ENCODE results near the gene IBTK. TPM values are rescaled to one million over a fixed set of nuclear protein-coding genes. Genes with fewer than 3 reads are reported as not detected.

Gene IBTK
- total RNA-seq, 1 donor from 2014 or later, result 36.1 TPM

GRCh38 chr6:82246370-82246769, 1.2 kb downstream of the IBTK start:
- DNase-seq, result no peak

GRCh38 chr6:82245376-82245775, 2.2 kb downstream of the IBTK start:
- H3K27me3 Mint-ChIP-seq (ENCODE audit: unreplicated experiment), result peaks cover 5% of the 10 kb centered on the region
- H3K27ac Mint-ChIP-seq (ENCODE audit: unreplicated experiment), result no peak overlapping the region
- DNase-seq, result no peak
- no peak for TF ChIP-seq CTCF (IDR thresholded peaks at IDR 0.05; ENCODE audit: partially characterized antibody, unreplicated experiment)
- H3K36me3 Mint-ChIP-seq (ENCODE audit: unreplicated experiment), result no peaks in the 10 kb centered on the region
- H3K4me3 Mint-ChIP-seq (ENCODE audit: unreplicated experiment), result peak overlapping the region; percentile 69
- H3K9me3 Mint-ChIP-seq (ENCODE audit: unreplicated experiment), result peaks cover 2% of the 10 kb centered on the region
- H3K4me1 Mint-ChIP-seq (ENCODE audit: low read depth, unreplicated experiment), result peaks cover 20% of the 10 kb centered on the region

More at GRCh38 chr6:82246370-82246769, 1.2 kb downstream of the IBTK start:
- Mint-ChIP-seq H3K4me1 (ENCODE audit: low read depth, unreplicated experiment) (peaks cover 16% of the 10 kb centered on the region), H3K36me3 (ENCODE audit: unreplicated experiment) (no peaks in the 10 kb centered on the region), H3K27me3 (ENCODE audit: unreplicated experiment) (peaks cover 4% of the 10 kb centered on the region), H3K9me3 (ENCODE audit: unreplicated experiment) (peaks cover 2% of the 10 kb centered on the region), H3K4me3 (ENCODE audit: unreplicated experiment) (peak overlapping the region; percentile 96), H3K27ac (ENCODE audit: unreplicated experiment) (peak overlapping the region; percentile 93)
- TF ChIP-seq CTCF (IDR thresholded peaks at IDR 0.05; ENCODE audit: partially characterized antibody, unreplicated experiment), result no peak

- Mint-ChIP-seq H3K4me1 (ENCODE audit: low read depth, unreplicated experiment) (peaks cover 20% of the 10 kb centered on the region), H3K4me3 (ENCODE audit: unreplicated experiment) (no peak overlapping the region), H3K36me3 (ENCODE audit: unreplicated experiment) (no peaks in the 10 kb centered on the region), H3K9me3 (ENCODE audit: unreplicated experiment) (peaks cover 2% of the 10 kb centered on the region), H3K27me3 (ENCODE audit: unreplicated experiment) (peaks cover 5% of the 10 kb centered on the region), H3K27ac (ENCODE audit: unreplicated experiment) (no peak overlapping the region)
- DNase-seq, result no peak
- no peak for TF ChIP-seq CTCF (IDR thresholded peaks at IDR 0.05; ENCODE audit: partially characterized antibody, unreplicated experiment)
Measured at GRCh38 chr6:82243884-82244283, 3.7 kb downstream of the IBTK start.

GRCh38 chr6:82240186-82240585, 7.4 kb downstream of the IBTK start:
- no peak for TF ChIP-seq CTCF (IDR thresholded peaks at IDR 0.05; ENCODE audit: partially characterized antibody, unreplicated experiment)

GRCh38 chr6:82239597-82239996, 7.9 kb downstream of the IBTK start:
- Mint-ChIP-seq H3K27ac (ENCODE audit: unreplicated experiment) (no peak overlapping the region), H3K9me3 (ENCODE audit: unreplicated experiment) (peaks cover 2% of the 10 kb centered on the region), H3K27me3 (ENCODE audit: unreplicated experiment) (peaks cover 1% of the 10 kb centered on the region), H3K4me3 (ENCODE audit: unreplicated experiment) (no peak overlapping the region), H3K4me1 (ENCODE audit: low read depth, unreplicated experiment) (peaks cover 9% of the 10 kb centered on the region), H3K36me3 (ENCODE audit: unreplicated experiment) (no peaks in the 10 kb centered on the region)
- no peak for DNase-seq
- no peak for TF ChIP-seq CTCF (IDR thresholded peaks at IDR 0.05; ENCODE audit: partially characterized antibody, unreplicated experiment)

More at GRCh38 chr6:82240186-82240585, 7.4 kb downstream of the IBTK start:
- Mint-ChIP-seq H3K27ac (ENCODE audit: unreplicated experiment) (no peak overlapping the region), H3K27me3 (ENCODE audit: unreplicated experiment) (peaks cover 1% of the 10 kb centered on the region), H3K36me3 (ENCODE audit: unreplicated experiment) (no peaks in the 10 kb centered on the region), H3K9me3 (ENCODE audit: unreplicated experiment) (peaks cover 2% of the 10 kb centered on the region), H3K4me1 (ENCODE audit: low read depth, unreplicated experiment) (peaks cover 9% of the 10 kb centered on the region), H3K4me3 (ENCODE audit: unreplicated experiment) (no peak overlapping the region)
- DNase-seq, result no peak
